HTR-8/SVneo (cell line): ENCODE results near the gene PKN1.

Experiments
- DNase-seq: peaks from one replicate; pipeline ENCODE4 v3.0.0; 2011; ENCODE audit warnings: low spot score, mixed read lengths; ENCODE audit not compliant: insufficient read length
- FAIRE-seq: peaks from 2 replicates; lab custom pipeline; 2011; peaks lifted over from hg19 to GRCh38; lab: Jason Lieb, UNC

The PKN1 gene

DNA sequence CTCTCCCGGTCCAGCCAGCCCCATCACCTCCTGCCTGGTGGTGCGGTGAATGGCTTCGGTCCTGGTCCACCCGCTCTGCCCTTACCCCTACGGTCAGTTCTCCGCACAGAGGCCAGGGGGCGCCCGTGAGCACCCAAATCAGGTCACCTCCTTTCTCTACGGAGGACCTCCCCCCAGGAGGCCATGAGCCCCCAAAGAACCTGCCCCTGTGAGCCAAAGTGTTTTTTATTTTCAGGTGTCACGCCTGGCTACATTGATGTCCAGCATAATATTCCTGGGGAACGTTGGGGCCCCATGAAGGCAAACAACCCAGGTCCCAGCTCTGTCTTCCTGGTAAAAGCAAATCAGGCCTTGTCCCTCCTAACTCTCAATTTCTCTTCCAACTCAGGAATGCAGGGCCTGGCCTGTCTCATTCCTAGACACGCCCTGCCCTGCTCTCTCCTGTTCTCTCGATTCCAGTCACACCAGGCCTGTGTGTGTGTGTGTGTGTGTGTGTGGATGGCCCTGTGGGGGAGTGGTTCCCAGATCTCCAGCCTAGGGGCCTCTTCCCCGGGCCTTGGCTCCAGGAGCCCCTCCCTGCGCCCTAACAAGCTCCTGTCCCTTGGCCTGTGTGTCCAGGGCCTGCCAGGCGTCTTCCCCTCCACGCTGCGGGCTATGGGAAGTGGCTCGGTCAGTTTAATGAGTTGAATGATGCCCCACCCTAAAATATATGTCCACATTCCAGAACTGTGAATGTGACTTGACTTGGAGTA lies 72.6 kb downstream of the PKN1 start:
- FAIRE-seq (peak; percentile 80), DNase-seq (peak; percentile 87)

DNA sequence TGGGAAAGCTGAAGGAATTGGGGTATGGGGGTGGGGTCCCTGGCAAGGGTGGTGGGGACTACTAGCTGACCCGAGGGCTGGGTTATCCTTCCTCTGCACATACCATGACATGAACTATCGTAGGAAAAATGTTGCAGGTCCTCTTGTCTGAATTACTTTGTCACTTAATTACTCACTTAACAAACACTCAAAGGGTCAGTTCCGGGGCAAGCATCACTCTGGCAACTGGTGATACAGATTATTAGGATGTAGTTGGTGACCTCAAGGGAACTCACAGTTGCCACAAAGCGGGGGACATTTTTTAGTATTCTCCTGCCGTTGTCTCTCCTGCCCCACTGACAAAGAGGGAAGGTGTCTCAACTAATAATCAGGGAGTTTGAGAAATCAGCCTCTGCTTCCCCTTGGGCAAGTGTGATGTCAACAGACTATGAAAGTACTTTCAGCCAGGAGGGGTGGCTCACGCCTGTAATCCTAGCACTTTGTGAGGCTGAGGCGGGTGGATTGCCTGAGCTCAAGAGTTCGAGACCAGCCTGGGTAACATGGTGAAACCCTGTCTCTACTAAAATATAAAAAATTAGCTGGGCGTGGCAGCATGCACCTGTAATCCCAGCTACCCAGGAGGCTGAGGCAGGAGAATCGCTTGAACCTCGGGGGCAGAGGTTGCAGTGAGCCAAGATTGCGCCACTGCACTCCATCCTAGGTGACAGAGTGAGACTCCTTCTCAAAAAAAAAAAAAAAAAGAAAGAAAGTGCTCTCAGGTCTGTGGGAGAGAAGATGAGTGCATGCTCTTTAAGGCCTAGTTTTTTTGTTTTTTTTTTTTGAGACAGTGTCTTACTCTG lies 74.8 kb downstream of the PKN1 start:
- FAIRE-seq (peak; percentile 13), DNase-seq (no peak)

DNA sequence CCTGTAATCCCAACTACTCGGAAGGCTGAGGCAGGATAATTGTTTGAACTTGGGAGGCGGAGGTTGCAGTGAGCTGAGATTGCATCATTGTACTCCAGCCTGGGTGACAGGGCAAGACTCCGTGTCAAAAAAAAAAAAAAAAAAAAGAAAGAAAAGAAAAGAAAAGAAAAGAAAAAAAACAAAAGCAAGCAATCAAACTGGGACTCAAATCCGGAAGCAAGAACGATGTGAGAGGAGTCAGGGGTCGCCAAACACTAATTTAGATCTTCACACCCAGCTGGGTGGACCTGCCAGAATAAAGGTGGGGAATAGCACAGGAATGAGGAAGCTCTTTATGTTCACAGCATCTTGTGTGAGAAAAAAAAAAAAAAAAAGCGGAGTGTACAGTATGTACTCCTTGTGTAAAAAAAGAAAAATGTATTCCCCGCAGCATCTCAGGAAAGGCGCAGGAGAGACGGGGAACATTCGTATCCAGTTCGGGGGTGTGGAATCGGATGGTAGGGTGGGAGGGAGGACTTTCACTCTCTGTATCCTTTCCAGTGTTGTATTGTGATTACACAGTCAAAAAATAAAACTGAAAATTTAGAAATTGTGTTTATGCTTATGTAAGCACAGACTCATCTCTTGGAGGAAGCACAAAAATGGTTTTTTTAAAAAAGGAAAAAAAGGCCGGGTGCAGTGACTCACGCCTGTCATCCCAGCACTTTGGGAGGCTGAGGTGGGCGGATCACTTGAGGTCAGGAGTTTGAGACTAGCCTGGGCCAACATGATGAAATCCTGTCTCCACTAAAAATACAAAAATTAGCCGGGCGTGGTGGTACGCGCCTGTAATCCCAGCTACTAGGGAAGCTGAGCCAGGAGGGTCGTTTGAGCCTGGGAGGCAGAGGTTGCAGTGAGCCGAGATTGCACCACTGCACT lies 77.5 kb downstream of the PKN1 start:
- DNase-seq (no peak), FAIRE-seq (no peak)

DNA sequence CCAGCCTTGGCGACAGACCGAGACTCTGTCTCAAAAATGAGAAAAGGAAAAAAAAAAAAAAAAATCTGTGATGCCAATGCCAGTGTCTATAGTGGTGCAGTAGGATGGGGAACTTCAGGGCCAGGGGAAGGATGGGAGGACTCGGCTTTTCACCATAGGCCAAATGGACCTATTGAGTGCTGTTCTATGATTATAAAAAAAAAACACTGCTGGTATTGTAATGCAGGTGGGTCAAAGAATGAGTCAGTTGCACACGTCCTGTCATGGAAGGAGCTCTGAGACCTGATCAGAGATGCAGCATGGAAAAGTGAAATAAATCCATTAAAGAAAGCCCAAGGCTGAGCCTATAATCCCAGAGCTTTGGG lies 78.1 kb downstream of the PKN1 start:
- DNase-seq (no peak), FAIRE-seq (no peak)

DNA sequence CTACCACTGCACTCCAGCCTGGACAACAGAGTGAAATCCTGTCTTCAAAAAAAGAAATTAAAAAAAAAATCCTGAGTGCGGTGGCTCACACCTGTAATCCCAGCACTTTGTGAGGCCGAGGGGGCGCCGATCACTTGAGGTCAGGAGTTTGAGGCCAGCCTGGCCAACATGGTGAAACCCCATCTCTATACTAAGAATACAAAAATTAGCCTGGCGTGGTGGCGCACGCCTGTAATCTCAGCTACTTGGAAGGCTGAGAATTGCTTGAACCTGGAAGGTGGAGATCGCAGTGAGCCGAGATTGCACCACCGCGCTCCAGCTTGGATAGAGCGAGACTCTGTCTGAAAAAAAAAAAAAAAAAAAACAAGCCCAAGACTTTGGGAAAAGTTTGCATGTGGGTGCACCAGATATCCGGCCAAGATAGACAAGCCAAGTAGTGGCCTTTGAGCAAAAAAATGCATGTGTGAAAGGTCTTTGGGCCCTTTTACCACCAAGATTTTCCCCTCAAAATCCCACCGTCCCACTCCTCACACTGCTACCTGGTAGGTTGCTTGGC lies 79.4 kb downstream of the PKN1 start:
- no peak for FAIRE-seq
- DNase-seq = no peak

DNA sequence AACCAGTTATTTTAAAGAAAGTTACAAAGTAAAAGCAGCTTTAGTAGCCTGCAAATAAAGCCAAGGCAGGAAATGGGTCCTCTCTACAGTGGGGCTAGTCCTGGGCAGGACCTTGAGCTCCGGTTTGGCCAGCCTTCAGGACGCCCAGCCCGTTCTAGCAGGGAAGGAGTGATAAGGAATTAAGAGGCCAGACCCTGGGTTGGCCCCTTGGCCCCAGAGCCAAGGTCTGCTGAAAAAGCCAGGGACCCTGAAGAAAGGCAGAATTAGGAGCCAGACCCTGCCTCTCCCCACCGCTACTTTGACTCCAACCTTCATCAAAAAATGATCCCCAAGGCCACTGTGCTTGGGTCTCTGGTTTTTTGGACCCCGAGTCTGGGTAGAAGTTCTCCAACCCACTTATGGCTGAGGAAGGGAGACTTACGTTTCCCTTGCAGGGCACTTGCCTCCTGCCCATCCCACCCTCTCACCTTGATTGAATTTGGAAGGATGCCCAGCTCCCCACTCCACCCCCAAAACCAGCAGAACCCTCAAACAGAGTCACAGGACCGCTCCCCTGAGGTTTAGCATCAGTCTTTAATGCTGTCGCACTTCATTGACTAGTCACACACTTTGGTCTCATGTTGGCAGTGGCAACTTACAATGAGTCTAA lies 81.2 kb downstream of the PKN1 start:
- DNase-seq (no peak), FAIRE-seq (no peak)

DNA sequence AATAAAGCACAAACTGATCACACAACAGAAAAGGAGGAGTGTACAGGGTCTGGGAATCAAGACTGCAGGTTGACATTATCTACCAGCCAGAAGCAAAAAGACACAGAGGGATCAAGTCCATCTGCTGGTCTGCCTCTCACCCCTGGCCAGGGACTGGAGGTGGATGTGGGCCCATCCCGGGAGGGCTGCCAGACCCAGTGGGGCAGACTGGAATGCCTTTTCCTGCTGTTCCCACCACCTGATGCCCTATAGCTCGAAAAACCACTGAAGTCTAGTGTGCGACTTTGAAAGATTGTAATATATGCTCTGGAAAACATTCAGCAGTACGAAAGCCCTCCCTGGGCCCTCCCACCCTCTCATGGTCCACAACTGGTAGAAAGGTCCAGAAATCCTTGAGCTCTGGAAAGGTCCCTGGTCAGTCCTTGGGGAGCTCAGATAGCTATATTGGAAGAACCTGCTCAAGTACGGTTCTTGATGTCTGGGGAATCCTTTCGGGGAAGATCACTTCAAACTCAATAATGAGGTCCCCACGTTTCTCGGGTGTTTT lies 82.5 kb downstream of the PKN1 start:
- no peak for FAIRE-seq
- DNase-seq = no peak

DNA sequence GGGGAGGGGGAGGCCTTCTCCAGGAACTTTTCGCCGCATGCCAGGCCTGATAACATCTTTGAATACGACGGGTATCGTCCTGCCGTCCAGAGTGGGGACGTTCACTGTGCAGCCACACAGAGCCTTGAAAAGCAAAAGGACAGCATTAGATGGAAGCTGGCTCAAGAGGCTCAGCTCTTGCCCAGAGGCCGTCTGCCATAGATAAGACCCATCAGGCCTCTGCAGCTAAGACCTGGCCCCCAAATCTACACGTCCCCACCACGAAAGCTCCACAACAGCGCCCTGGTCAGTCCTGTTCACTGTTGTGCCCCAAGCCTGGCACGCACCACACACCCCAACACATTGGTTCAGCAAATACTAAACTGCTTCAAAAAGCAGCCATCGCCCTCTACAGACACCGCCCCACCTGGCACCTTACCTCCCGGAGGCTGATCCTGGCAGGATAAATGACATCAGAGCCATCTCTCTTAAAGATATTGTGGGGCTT lies 83.0 kb downstream of the PKN1 start:
- DNase-seq (no peak), FAIRE-seq (no peak)

DNA sequence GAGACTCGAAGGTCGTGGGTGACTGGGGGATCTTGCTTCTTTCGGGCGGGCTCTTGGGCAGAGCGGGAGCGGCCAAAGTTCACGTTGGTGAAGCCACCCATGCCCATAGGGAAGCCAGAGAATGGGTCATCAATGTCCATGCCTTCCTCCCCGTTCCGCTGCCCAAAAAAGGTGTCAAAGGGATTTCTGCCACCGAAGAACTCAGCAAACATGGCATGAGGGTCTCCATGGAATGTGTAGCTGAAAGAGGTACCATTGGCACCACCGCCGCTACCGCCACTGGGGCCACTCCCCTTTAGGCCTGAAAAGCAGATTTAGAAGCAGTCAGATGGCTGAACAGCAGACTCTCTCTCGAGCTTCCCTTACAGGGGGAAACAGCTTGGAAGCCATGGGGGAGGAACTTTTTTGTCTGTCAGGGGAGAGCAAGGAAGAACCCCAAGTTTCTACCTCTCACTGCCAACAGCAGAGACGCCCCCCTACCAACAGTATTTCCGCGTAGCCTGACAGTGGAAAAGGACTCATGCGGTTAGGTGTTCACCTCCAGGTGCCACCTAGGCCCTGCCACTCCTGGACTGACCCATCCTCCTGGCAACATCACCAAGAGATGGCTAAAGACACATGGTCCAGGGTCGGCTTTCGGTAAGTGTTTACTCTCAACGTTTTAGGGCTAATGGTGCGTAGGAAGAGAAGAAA lies 83.8 kb downstream of the PKN1 start:
- FAIRE-seq = no peak
- DNase-seq = no peak

DNA sequence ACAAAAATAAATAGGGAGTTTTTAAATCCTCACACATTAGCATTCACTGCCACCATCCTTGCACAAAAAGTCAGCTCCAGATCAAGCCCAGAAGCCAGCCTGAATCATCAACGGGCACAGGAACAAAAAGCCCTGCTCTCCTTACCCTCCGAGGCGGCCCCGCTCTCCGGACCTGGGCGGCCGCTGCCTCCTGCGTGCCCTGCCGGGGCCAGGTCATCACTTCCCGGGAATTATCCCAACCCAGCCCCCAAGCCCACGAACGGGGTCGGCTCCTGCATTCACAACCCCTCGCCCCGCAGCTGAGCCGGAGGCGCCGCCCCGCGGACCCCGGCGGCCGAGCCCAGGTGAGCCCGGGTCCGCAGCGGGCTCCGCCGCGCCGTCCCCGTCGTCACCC lies 84.3 kb downstream of the PKN1 start:
- no peak for FAIRE-seq

DNA sequence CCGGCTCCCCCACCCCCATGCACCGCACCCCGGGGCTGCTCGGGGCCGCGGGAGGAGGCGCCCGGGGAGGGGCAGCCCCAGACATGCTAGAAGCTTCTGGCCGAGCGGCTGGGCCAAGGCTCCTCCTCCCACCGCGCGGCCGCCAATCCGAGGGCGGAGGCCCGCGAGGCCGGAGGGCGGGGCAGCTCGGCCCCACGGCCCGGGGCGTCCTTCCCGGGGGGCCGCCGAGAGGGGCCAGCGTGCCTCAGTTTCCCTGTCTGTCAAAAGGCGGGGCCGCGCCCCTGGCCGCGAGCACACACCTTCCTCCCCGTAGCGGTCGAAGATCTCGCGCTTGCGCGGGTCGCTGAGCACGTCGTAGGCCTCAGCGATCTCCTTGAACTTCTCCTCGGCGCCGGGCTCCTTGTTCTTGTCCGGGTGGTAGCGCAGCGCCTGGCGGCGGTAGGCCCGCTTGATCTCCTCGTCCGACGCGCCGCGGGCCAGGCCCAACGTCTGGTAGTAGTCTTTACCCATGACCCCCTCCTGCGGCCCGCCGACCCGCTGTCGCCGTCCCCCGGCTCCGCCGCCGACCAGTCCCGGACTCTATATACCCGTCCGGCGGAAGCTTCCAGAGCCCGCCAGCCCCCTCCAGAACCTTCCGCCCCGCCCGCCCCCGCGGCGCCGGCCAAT lies 84.9 kb downstream of the PKN1 start, which contains the start of gene DNAJB1:
Gene DNAJB1 (minus strand): TSS at position 558 of the 666 bp plus-strand sequence. CDS start 48 bp downstream, at position 510.
- DNase-seq = peak; percentile 86
- FAIRE-seq = no peak

More for the DNA sequence above, 84.3 kb downstream of the PKN1 start:
- DNase-seq = no peak

DNA sequence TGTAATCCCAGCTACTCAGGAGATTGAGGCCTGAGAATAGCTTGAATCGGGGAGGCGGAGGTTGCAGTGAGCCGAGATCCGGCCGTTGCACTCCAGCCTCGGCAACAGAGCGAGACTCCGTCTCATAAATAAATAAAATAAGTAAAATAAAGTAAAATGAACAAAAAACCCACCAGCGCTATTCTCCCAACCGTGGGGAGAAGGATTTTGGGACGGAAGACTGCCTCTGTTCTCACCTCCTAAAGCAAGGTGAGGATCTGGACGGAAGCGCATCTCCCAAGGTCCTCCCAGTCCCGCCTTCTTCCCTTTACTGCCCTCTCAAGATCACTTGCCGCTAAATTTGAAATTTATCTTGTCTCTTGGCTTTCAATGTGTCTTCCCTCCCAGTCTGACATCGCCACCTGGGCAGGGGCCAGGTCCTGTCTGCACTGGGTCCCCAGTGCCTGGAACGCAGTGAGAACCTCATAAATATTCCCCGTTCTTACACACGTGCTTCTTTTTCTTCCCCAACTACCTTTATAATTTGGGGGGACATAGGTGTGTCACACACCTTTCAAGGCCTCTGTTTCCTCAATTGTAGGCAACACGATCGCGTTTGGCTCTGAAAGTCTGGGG lies 86.2 kb downstream of the PKN1 start:
- FAIRE-seq (no peak), DNase-seq (no peak)

DNA sequence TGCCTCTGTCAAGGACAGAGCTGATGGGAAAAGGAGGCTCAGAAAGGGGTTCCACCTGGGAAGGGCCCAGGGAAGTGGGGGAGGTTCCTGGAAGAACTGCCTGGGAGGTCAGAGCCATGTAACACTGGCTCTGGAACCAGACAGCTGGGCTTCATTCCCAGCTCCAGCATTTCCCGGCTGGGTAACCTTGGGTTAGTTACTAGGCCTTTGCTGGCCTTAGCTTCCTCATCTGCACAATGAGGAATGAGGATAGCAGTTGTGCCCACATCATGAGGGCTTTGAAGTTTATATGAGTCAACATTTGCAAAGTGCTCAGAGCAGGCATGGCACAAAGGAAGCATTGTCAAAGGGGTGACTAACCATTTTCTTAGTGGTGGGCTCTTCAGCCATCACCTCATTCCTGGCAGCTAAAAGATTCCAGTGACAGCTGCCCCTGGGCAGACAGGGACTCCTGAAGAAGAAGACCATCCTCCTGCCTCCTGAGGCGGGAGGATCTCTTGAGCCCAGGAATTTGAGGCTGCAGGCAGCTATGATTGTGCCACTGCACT lies 86.8 kb downstream of the PKN1 start:
- DNase-seq (no peak), FAIRE-seq (no peak)

DNA sequence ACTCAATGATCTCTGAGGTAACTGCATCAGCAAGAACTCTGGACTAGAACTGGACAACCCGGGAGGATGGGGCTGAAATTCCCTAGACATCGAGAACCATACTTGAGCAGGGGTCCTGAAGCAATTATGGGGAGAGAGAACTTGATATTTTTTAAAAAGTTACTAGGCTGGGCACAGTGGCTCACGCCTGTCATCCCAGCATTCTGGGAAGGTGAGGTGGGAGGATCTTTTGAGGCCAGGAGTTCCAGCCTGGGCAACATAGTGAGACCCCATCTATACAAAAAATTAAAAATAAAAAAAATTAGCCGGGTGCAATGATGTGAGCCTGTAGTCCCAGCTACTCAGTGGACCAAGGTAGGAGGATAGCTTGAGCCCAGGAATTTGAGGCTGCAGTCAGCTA lies 87.4 kb downstream of the PKN1 start:
- FAIRE-seq = no peak
- no peak for DNase-seq
